AG04450 (cell line): ENCODE data around the gene LINC00632. TPM values are rescaled to one million over a fixed set of nuclear protein-coding genes. Genes with fewer than 3 reads are reported as not detected.

Source experiments
- CTCF ChIA-PET: fragments of 300-600, 350-600 bp; formaldehyde crosslinking; extraction: SDS; loops from one replicate; lab custom pipeline; 2022; ENCODE audit warnings: antibody characterized with exemption, inconsistent platforms; lab: Charles Lee
- POLR2A ChIA-PET: fragments of 350-600 bp; formaldehyde crosslinking; extraction: SDS; loops from one replicate; lab custom pipeline; 2021; ENCODE audit warnings: antibody characterized with exemption, inconsistent platforms; lab: Yijun Ruan, JAX
- DNase-seq: peaks from one replicate; pipeline ENCODE4 v3.0.0-alpha.2; 2011; ENCODE audit warnings: low read depth, low spot score
- H3K27ac ChIP-seq: one replicate; pipeline ENCODE4 v1.5.1; 2012; ENCODE audit warnings: low read depth, low read length, control low read depth
- H3K27me3 ChIP-seq: one replicate; pipeline ENCODE4 v1.6.0; 2012; ENCODE audit warnings: low read length; ENCODE audit not compliant: control insufficient read depth, insufficient read depth
- H3K4me3 ChIP-seq: 2 replicates; pipeline ENCODE4 v1.5.1; 2011; ENCODE audit warnings: mild to moderate bottlenecking, low read depth, low read length, control low read depth
- H3K9me3 ChIP-seq: 2 replicates; pipeline ENCODE4 v1.5.1; 2012; ENCODE audit warnings: low read length; ENCODE audit not compliant: control insufficient read depth, insufficient read depth
- CTCF ChIP-seq: IDR thresholded peaks from 2 replicates; pipeline ENCODE4 v1.5.1; 2011; ENCODE audit warnings: low read depth, low read length, control low read depth, inconsistent platforms
- polyA plus RNA-seq: library from polyadenylated mRNA; depleted of rRNA; stranded (reverse); fragments of >200 nt; gene quantifications from 2 replicates; pipeline ENCODE4 v1.2.3, GENCODE V29; 2011

The LINC00632 gene
- polyA plus RNA-seq, 1 experiment: 69.9 TPM

- Histone ChIP-seq H3K9me3 (no peaks in the 10 kb centered on the region), H3K4me3 (no peak overlapping the region), H3K27ac (no peak overlapping the region), H3K27me3 (no peaks in the 10 kb centered on the region)
- no peak for DNase-seq
- CTCF ChIA-PET: no interaction called here
- POLR2A ChIA-PET: no interaction called here
- TF ChIP-seq CTCF: 0 out of 2 replicates have a peak, but pooled peaks have one; percentile 4
These were observed 11.9 kb upstream of the LINC00632 start for GRCh38 chrX:140697618-140698017.

- ChIA-PET CTCF (interaction anchor here (0.7 to 2.3 kb wide), 4 partner anchors 9 to 31 kb away, joined by 3 to 14 read pairs (median 4); partner anchors contain the start of gene LINC00632), POLR2A (no interaction called here)
- H3K9me3 ChIP-seq: no peaks in the 10 kb centered on the region
These were observed 8.1 kb upstream of the LINC00632 start for GRCh38 chrX:140701480-140701879.

GRCh38 chrX:140710710-140711109, 1.2 kb downstream of the LINC00632 start:
- no peak for DNase-seq
- H3K27ac ChIP-seq: no peak overlapping the region
- no peaks in the 10 kb centered on the region for H3K9me3 ChIP-seq
- ChIA-PET POLR2A (no interaction called here), CTCF (interaction anchor here (1.9 kb wide), 1 partner anchor 9 kb away, joined by 4 read pairs; no protein-coding TSS in a partner anchor)
- no peaks in the 10 kb centered on the region for H3K27me3 ChIP-seq
- TF ChIP-seq CTCF: no peak
- no peak overlapping the region for H3K4me3 ChIP-seq

More at GRCh38 chrX:140701480-140701879, 8.1 kb upstream of the LINC00632 start:
- no peak for DNase-seq
- peak; percentile 37 for TF ChIP-seq CTCF
- H3K4me3 ChIP-seq: no peak overlapping the region
- H3K27ac ChIP-seq: no peak overlapping the region
- no peaks in the 10 kb centered on the region for H3K27me3 ChIP-seq

- Histone ChIP-seq H3K9me3 (no peaks in the 10 kb centered on the region), H3K27ac (no peak overlapping the region), H3K27me3 (no peaks in the 10 kb centered on the region), H3K4me3 (no peak overlapping the region)
- ChIA-PET CTCF (interaction anchor here (1.1 kb wide), 1 partner anchor 10 kb away, joined by 4 read pairs; no protein-coding TSS in a partner anchor), POLR2A (no interaction called here)
- DNase-seq: no peak
- TF ChIP-seq CTCF: no peak
These were observed 2.3 kb downstream of the LINC00632 start for GRCh38 chrX:140711894-140712293.

DNA sequence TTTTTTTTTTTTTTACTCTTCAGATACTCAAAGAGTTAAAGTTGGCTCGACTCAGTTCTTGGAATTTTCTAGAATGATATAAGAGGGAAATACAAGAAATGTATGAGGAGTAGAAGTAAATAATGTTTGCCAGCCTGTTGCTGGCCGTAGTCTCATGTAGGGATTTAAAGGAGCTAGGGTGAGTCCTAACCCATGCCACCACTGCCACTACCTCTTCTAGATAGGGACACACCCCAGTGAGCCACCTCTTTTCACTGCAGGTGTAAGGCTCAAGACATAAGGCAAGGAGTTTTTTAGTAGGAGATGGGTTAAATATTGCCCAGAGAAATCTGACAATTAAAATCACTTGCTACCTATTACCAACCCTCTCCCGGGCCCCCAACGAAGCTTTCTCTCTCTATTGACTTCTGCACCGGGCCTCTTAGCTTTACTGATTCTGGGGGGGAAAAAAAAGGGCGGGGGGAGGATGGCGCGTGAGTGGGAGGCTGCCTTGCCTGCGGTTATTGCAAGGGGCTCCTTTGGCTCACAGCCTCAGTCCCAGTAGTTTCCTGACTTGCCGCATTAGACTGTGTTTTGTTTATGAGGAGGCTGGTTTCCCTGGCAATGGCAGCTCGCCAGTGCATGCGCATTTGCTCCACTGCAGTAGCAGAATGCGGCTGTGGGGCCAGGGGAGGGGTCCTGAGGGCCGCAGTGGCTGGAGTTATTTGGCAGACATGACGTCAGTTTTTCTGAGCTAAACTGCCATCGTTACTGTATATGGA, 3.0 kb downstream of the LINC00632 start:
- ChIA-PET CTCF (interaction anchor here (1.1 kb wide), 2 partner anchors 11 to 50 kb away, joined by 4 to 5 read pairs; no protein-coding TSS in a partner anchor), POLR2A (interaction anchor here (1.1 kb wide), 1 partner anchor 19 kb away, joined by 3 read pairs; no protein-coding TSS in a partner anchor)
- no peak for TF ChIP-seq CTCF
- no peak for DNase-seq
- Histone ChIP-seq H3K4me3 (peak overlapping the region; percentile 25; the same call in 1 of the 2 replicates), H3K27ac (no peak overlapping the region), H3K9me3 (no peaks in the 10 kb centered on the region), H3K27me3 (no peaks in the 10 kb centered on the region)
